WTC11 (cell line): ENCODE data around the gene ECI1.

Source experiments
- CREM ChIP-seq: sonication (generic); formaldehyde crosslinking; IDR thresholded peaks from 2 replicates; pipeline ENCODE4 v1.8.1; 2022; ENCODE audit warnings: mild to moderate bottlenecking, missing genetic modification reagents, moderate library complexity
- CTCF ChIP-seq: fragments of 200-600 bp; IDR thresholded peaks from 2 replicates; pipeline ENCODE4 v1.8.0; 2022; ENCODE audit warnings: antibody characterized with exemption
- E2F4 ChIP-seq: sonication (generic); formaldehyde crosslinking; IDR thresholded peaks from 2 replicates; pipeline ENCODE4 v1.8.1; 2022; ENCODE audit warnings: low read depth, mild to moderate bottlenecking, moderate library complexity, missing genetic modification reagents, borderline replicate concordance
- FOXJ3 ChIP-seq: sonication (generic); formaldehyde crosslinking; IDR thresholded peaks from 2 replicates; pipeline ENCODE4 v1.9.0; 2021; ENCODE audit warnings: missing genetic modification reagents, mild to moderate bottlenecking, borderline replicate concordance
- HMGXB4 ChIP-seq: sonication (generic); formaldehyde crosslinking; IDR thresholded peaks from 2 replicates; pipeline ENCODE4 v1.8.1; 2023; ENCODE audit warnings: mild to moderate bottlenecking, moderate library complexity, missing genetic modification reagents
- JUN ChIP-seq: sonication (generic); formaldehyde crosslinking; IDR thresholded peaks from 2 replicates; pipeline ENCODE4 v1.8.0; 2023; ENCODE audit warnings: mild to moderate bottlenecking, missing genetic modification reagents
- KAT7 ChIP-seq: sonication (generic); formaldehyde crosslinking; IDR thresholded peaks from 2 replicates; pipeline ENCODE4 v1.8.1; 2023; ENCODE audit warnings: missing genetic modification reagents, mild to moderate bottlenecking, borderline replicate concordance
- NFYB ChIP-seq: sonication (generic); formaldehyde crosslinking; conservative IDR thresholded peaks from 2 replicates; pipeline ENCODE4 v1.8.0; 2022; ENCODE audit warnings: low read depth, missing genetic modification reagents
- TEAD4 ChIP-seq: sonication (generic); formaldehyde crosslinking; IDR thresholded peaks from 2 replicates; pipeline ENCODE4 v1.8.0; 2022; ENCODE audit warnings: mild to moderate bottlenecking, missing genetic modification reagents
- USF1 ChIP-seq: sonication (generic); formaldehyde crosslinking; IDR thresholded peaks from 2 replicates; pipeline ENCODE4 v1.8.0; 2022; ENCODE audit warnings: mild to moderate bottlenecking, missing genetic modification reagents
- USF2 ChIP-seq: sonication (generic); formaldehyde crosslinking; IDR thresholded peaks from 2 replicates; pipeline ENCODE4 v1.8.1; 2023; ENCODE audit warnings: mild to moderate bottlenecking, missing genetic modification reagents, moderate library complexity

GRCh38 chr16:2297506-2297860 is 46.1 kb upstream of the ECI1 start:
- no peak for TF ChIP-seq USF1 (CRISPR knock-in tag)
- no peak for TF ChIP-seq CTCF
- TF ChIP-seq E2F4 (CRISPR knock-in tag), result no peak
- no peak for TF ChIP-seq CREM (CRISPR knock-in tag)
- TF ChIP-seq HMGXB4, result no peak
- TF ChIP-seq KAT7, result no peak
- TF ChIP-seq USF2 (CRISPR knock-in tag), result no peak
- no peak for TF ChIP-seq JUN (CRISPR knock-in tag)
- no peak for TF ChIP-seq TEAD4 (CRISPR knock-in tag)
- no peak for TF ChIP-seq NFYB
- no peak for TF ChIP-seq FOXJ3 (CRISPR knock-in tag)
